ENCODE measurements around the gene BTBD9. TPM values are rescaled to one million over a fixed set of nuclear protein-coding genes. Genes with fewer than 3 reads are reported as not detected.

BTBD9 gene
- total RNA-seq, 2 donors from 2014 or later, result 15.3 to 23.6 TPM

GRCh38 chr6:38481211-38481836, 158.4 kb downstream of the BTBD9 start:
- intact Hi-C loops (cut with DNase I), result no loop called here

GRCh38 chr6:38480036-38480435, 159.7 kb downstream of the BTBD9 start:
- H3K36me3 ChIP-seq, result no peaks in the 10 kb centered on the region
- no peak for TF ChIP-seq CTCF (IDR thresholded peaks at IDR 0.05)
- no peak for DNase-seq
- H3K27me3 ChIP-seq, result no peaks in the 10 kb centered on the region
- no peaks in the 10 kb centered on the region for H3K9me3 ChIP-seq
- H3K4me3 ChIP-seq, result no peak overlapping the region
- H3K27ac ChIP-seq, result no peak overlapping the region
- intact Hi-C loops (cut with DNase I), result no loop called here
- H3K9ac ChIP-seq (ENCODE audit: low read depth in 2 of 2, low read length in 2 of 2), result no peak overlapping the region
- no peaks in the 10 kb centered on the region for H3K4me1 ChIP-seq

More at GRCh38 chr6:38481211-38481836, 158.4 kb downstream of the BTBD9 start:
- no peaks in the 10 kb centered on the region for H3K27me3 ChIP-seq
- no peaks in the 10 kb centered on the region for H3K36me3 ChIP-seq
- no peak for TF ChIP-seq CTCF (IDR thresholded peaks at IDR 0.05)
- no peaks in the 10 kb centered on the region for H3K4me1 ChIP-seq
- H3K9me3 ChIP-seq, result no peaks in the 10 kb centered on the region
- H3K9ac ChIP-seq (ENCODE audit: low read depth in 2 of 2, low read length in 2 of 2), result no peak overlapping the region
- DNase-seq, result no peak
- no peak overlapping the region for H3K4me3 ChIP-seq
- H3K27ac ChIP-seq, result no peak overlapping the region

- no peak for TF ChIP-seq CTCF (IDR thresholded peaks at IDR 0.05)
- H3K4me1 ChIP-seq, result no peaks in the 10 kb centered on the region
- H3K4me3 ChIP-seq, result no peak overlapping the region
- intact Hi-C loops (cut with DNase I), result no loop called here
- H3K27ac ChIP-seq, result no peak overlapping the region
- H3K36me3 ChIP-seq, result no peaks in the 10 kb centered on the region
- no peaks in the 10 kb centered on the region for H3K9me3 ChIP-seq
- no peak overlapping the region for H3K9ac ChIP-seq (ENCODE audit: low read depth in 2 of 2, low read length in 2 of 2)
- no peaks in the 10 kb centered on the region for H3K27me3 ChIP-seq
- no peak for DNase-seq
Observed at GRCh38 chr6:38479331-38479730, 160.4 kb downstream of the BTBD9 start.

GRCh38 chr6:38477680-38478260, 162.0 kb downstream of the BTBD9 start:
- no peak overlapping the region for H3K9ac ChIP-seq (ENCODE audit: low read depth in 2 of 2, low read length in 2 of 2)
- no peak for TF ChIP-seq CTCF (IDR thresholded peaks at IDR 0.05)
- intact Hi-C loops (cut with DNase I), result no loop called here

GRCh38 chr6:38476888-38477287, 162.8 kb downstream of the BTBD9 start:
- Histone ChIP-seq H3K4me3 (no peak overlapping the region), H3K27ac (no peak overlapping the region), H3K9ac (ENCODE audit: low read depth in 2 of 2, low read length in 2 of 2) (no peak overlapping the region), H3K9me3 (no peaks in the 10 kb centered on the region), H3K4me1 (no peaks in the 10 kb centered on the region), H3K27me3 (no peaks in the 10 kb centered on the region), H3K36me3 (no peaks in the 10 kb centered on the region)
- DNase-seq, result no peak
- intact Hi-C loops (cut with DNase I), result no loop called here
- TF ChIP-seq CTCF (IDR thresholded peaks at IDR 0.05), result no peak

More at GRCh38 chr6:38477680-38478260, 162.0 kb downstream of the BTBD9 start:
- no peaks in the 10 kb centered on the region for H3K36me3 ChIP-seq
- H3K4me1 ChIP-seq, result no peaks in the 10 kb centered on the region
- DNase-seq, result no peak
- no peaks in the 10 kb centered on the region for H3K9me3 ChIP-seq
- H3K27ac ChIP-seq, result no peak overlapping the region
- no peaks in the 10 kb centered on the region for H3K27me3 ChIP-seq
- H3K4me3 ChIP-seq, result no peak overlapping the region

Measured in colonic mucosa (tissue), 4 donors.